C4-2B (cell line): ENCODE results near the gene KIAA2012.

Source experiments
- H3K27ac ChIP-seq: fragments of 450-650 bp; 2 replicates; pipeline ENCODE4 v1.5.1; 2017
- CTCF ChIP-seq: fragments of 450-650 bp; conservative IDR thresholded peaks from 2 replicates; pipeline ENCODE4 v1.5.1; 2017; ENCODE audit warnings: mild to moderate bottlenecking
- ZFX ChIP-seq: fragments of 450-650 bp; IDR thresholded peaks from 2 replicates; pipeline ENCODE4 v1.6.1; 2017

The KIAA2012 gene

DNA sequence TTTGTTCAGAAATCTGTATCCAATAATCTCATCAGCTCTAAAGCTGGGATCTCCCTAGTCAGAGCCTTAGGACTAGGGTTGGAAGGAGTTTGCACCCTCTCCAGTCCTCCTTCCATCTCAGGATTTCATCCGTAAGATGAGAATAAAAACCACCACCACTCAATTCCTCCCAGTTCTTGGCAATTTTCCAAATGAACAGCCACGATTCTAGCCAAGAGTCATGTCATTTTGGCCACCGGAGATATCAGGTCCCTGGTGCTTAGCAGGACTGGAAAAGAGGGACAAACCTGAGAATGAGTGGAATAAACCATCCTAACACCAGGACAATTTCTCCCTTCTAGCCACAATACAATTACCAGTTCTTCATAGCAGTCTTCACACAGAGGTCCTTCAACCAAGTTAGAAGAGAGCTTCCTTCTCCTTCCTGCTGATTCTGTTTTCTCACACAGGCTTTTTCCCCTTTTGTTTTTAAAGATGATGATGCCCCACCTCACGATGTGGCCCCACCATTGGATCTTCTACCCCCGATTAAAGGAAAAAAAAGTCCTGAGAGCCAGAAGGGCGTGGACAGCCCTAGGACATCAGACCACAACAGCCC lies 36.2 kb downstream of the KIAA2012 start:
- H3K27ac ChIP-seq = no peak overlapping the region
- TF ChIP-seq ZFX (no peak), CTCF (no peak)

DNA sequence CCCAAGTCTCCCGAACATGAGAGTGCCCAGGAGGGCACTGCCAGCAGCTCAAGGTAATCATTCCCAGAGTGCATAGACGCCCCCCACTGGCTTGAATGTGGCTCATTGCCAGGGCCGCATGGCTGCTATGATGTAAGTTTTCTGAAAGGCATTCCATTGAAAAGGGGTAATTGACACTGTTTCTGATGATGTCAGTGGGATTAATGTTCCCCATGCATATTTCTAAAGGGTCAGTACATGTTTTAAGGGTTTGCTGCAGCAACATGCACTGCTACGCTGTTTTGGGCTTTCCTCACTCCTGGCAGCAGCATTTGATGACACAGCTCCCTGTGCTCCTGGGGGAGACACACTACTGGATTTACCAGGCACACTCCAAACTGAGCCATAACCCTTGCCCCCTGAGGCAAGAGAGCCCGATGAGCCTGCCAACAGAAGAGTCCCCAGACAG lies 36.7 kb downstream of the KIAA2012 start:
- H3K27ac ChIP-seq = no peak overlapping the region
- no peak for TF ChIP-seq ZFX
- TF ChIP-seq CTCF = no peak

- TF ChIP-seq ZFX (no peak), CTCF (no peak)
- no peak overlapping the region for H3K27ac ChIP-seq
These were observed 37.4 kb downstream of the KIAA2012 start for GRCh38 chr2:202110491-202110890.

- no peak for TF ChIP-seq CTCF
- TF ChIP-seq ZFX = no peak
- H3K27ac ChIP-seq = no peak overlapping the region
These were observed 39.0 kb downstream of the KIAA2012 start for GRCh38 chr2:202112041-202112440.

GRCh38 chr2:202113571-202114142 lies 40.6 kb downstream of the KIAA2012 start:
- no peak for TF ChIP-seq ZFX
- H3K27ac ChIP-seq = peak overlapping the region; percentile 27; the same call in 1 of the 2 replicates

GRCh38 chr2:202114291-202114690 lies 41.2 kb downstream of the KIAA2012 start:
- TF ChIP-seq ZFX (no peak), CTCF (no peak)
- no peak overlapping the region for H3K27ac ChIP-seq

DNA sequence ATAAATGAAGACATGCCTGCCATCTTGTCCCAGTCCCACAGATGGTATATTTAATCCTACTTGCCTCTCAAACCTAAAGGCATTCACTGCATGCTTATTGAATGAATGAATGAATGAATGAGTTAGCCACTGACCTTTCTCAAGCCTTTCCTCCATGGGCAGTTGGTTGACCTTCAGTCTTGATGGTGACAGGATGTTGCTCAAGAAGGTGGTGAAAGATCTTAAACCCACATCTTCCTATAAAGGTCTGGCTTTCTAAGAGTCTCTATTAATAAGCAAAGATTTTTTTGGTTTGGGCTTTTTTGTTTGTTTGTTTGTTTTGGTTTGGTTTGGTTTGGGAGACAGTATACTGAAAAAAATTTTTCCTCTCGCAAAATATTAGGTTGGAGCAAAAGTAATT lies 41.7 kb downstream of the KIAA2012 start:
- TF ChIP-seq ZFX = no peak
- TF ChIP-seq CTCF = no peak
- H3K27ac ChIP-seq = no peak overlapping the region

DNA sequence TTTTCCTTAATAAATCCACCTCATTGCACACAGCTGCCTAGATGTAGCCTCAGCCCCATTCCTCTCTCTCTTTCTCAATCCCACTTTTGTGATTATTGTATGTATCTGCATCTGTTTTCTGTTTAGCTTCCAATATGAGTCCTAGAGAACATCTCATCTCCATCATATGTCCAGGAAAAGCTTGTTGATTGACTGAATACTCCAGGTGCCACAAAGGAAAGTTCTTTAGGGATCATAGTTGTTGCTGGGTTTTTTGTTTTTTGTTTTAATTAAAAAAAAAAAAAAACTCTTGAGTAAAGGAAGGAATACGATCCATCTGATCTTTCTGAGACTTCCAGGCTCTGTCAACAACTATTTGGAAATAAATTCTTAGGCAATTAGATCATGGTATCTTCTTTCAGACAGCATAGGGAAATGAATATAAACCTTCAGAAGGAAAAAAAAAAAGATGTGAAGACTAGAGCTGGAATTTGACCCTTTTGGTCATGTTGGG lies 42.5 kb downstream of the KIAA2012 start:
- no peak overlapping the region for H3K27ac ChIP-seq
- TF ChIP-seq ZFX (no peak), CTCF (no peak)
